Activated CD4-positive, alpha-beta memory T cell treated with anti-CD3 and anti-CD28 coated beads, Interleukin-2, amount 10 ng/mL, durations not matched to agents 7 days and 5 days (primary cell): ENCODE measurements around the gene FARSB. TPM values are rescaled to one million over a fixed set of nuclear protein-coding genes. Genes with fewer than 3 reads are reported as not detected.

ENCODE experiments used
- CTCF ChIA-PET: fragments of 350-600 bp; sonication (Branson Sonifier 250); formaldehyde crosslinking; loops from one replicate; lab custom pipeline; 2021; ENCODE audit warnings: antibody characterized with exemption, inconsistent platforms; lab: Charles Lee
- POLR2A ChIA-PET: fragments of 350-600 bp; sonication (Branson Sonifier 250); formaldehyde crosslinking; loops from one replicate; lab custom pipeline; 2021; ENCODE audit warnings: antibody characterized with exemption; lab: Charles Lee
- DNase-seq: peaks from one replicate; pipeline ENCODE4 v3.0.0-alpha.2; 2020
- H3K27ac Mint-ChIP-seq: one replicate; pipeline ENCODE4 v1.8.0; 2021; ENCODE audit warnings: mild to moderate bottlenecking, mixed read lengths
- H3K27me3 Mint-ChIP-seq: one replicate; pipeline ENCODE4 v1.8.0; 2021; ENCODE audit warnings: mixed read lengths
- H3K36me3 Mint-ChIP-seq: one replicate; pipeline ENCODE4 v1.8.0; 2021; ENCODE audit warnings: low read depth, mixed read lengths
- H3K4me1 Mint-ChIP-seq: one replicate; pipeline ENCODE4 v1.8.0; 2021; ENCODE audit warnings: mixed read lengths
- H3K4me3 Mint-ChIP-seq: one replicate; pipeline ENCODE4 v1.8.0; 2021; ENCODE audit warnings: mild to moderate bottlenecking, mixed read lengths
- H3K9me3 Mint-ChIP-seq: one replicate; pipeline ENCODE4 v1.8.0; 2021; ENCODE audit warnings: mixed read lengths
- total RNA-seq, 2 experiments: library from RNA; stranded (reverse); gene quantifications; one replicate each; pipeline ENCODE4 v1.2.3, GENCODE V29; 2021

Gene FARSB
- total RNA-seq, 2 experiments from 2014 or later, result 20.8 to 21.5 TPM

DNA sequence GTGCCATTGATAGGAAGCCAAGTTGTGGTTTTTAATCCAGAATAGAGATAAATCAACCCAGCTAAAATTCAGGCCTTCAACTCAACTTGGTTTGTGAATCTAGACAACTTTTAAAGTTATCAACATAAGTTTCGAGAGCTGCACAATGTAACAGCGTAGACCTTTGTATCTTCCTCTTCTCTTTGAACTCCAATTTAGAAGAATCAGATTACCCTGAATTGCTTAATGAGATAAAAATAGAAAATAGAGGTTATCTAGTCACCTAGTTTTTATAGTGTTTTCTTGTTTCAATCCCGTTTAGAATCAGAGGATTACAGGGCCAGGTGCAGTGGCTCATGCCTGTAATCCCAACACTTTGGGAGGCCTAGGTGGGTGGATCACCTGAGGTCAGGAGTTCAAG is 27.9 kb upstream of the FARSB start:
- ChIA-PET POLR2A (no interaction called here), CTCF (no interaction called here)
- no peak for DNase-seq
- Mint-ChIP-seq H3K4me1 (peaks cover 4% of the 10 kb centered on the region), H3K9me3 (no peaks in the 10 kb centered on the region), H3K27me3 (peaks cover 32% of the 10 kb centered on the region), H3K36me3 (no peaks in the 10 kb centered on the region), H3K4me3 (no peak overlapping the region), H3K27ac (no peak overlapping the region)

- ChIA-PET POLR2A (no interaction called here), CTCF (interaction anchor here (0.6 to 2.1 kb wide), 3 partner anchors 12 to 16 kb away, joined by 4 to 8 read pairs (median 4); no protein-coding TSS in a partner anchor)
- no peak overlapping the region for H3K27ac Mint-ChIP-seq
- no peaks in the 10 kb centered on the region for H3K4me1 Mint-ChIP-seq
- DNase-seq, result no peak
- no peaks in the 10 kb centered on the region for H3K36me3 Mint-ChIP-seq
- H3K4me3 Mint-ChIP-seq, result no peak overlapping the region
- H3K27me3 Mint-ChIP-seq, result peaks cover 52% of the 10 kb centered on the region
- H3K9me3 Mint-ChIP-seq, result no peaks in the 10 kb centered on the region
Observed at GRCh38 chr2:222677981-222678380, 22.1 kb upstream of the FARSB start.

DNA sequence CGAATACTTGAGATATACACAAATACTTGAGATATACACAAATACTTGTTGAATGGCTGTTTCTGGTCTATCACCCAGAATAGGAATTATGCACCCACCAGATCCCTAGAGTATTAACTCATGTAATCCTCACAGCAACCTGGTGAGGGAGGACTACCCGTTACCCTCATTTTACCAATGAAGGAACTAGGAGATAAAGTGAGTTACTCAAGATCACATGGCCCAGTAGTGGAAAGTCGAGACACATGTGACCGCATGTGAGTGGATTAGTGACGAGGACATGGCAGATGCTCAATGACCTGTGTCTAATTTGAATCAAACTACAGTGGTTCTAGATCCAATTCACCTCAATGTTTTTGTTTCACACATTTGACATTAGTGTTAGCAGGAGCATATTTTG is 18.0 kb upstream of the FARSB start:
- Mint-ChIP-seq H3K27ac (no peak overlapping the region), H3K4me3 (no peak overlapping the region), H3K27me3 (peaks cover 68% of the 10 kb centered on the region), H3K9me3 (no peaks in the 10 kb centered on the region), H3K4me1 (peaks cover 8% of the 10 kb centered on the region), H3K36me3 (no peaks in the 10 kb centered on the region)
- ChIA-PET CTCF (interaction anchor here (1.8 kb wide), 1 partner anchor 17 kb away, joined by 4 read pairs; no protein-coding TSS in a partner anchor), POLR2A (no interaction called here)
- DNase-seq, result no peak

DNA sequence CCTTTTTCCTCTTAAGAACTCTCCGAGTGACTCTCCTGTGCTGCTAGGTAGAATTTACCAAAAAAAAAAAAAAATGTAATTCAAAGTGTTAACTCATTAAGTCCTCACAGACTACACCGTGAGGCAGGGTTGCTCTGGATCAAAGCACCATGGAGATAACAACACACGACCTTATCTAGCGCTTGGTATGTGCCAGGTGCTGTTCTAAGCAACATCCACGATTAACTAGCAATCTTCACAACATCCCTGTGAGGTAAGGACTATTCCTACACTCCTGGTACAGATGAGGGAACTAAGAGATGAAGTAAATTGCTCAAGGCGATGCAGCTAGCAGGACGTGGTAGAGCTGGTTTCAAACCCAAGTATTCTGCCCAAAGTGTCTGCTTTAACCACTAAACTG is 17.4 kb upstream of the FARSB start:
- peaks cover 70% of the 10 kb centered on the region for H3K27me3 Mint-ChIP-seq
- no peaks in the 10 kb centered on the region for H3K36me3 Mint-ChIP-seq
- H3K27ac Mint-ChIP-seq, result no peak overlapping the region
- peaks cover 8% of the 10 kb centered on the region for H3K4me1 Mint-ChIP-seq
- ChIA-PET POLR2A (no interaction called here), CTCF (interaction anchor here (1.8 kb wide), 1 partner anchor 17 kb away, joined by 4 read pairs; no protein-coding TSS in a partner anchor)
- H3K4me3 Mint-ChIP-seq, result no peak overlapping the region
- DNase-seq, result no peak
- H3K9me3 Mint-ChIP-seq, result no peaks in the 10 kb centered on the region

- CTCF ChIA-PET, result no interaction called here
Observed at GRCh38 chr2:222672068-222672401, 16.1 kb upstream of the FARSB start.

GRCh38 chr2:222671259-222672067 is 15.6 kb upstream of the FARSB start, which contains the start of gene MOGAT1:
TSS of gene MOGAT1 (plus strand) at chr2:222671658. CDS start at chr2:222671786, 128 bp downstream.
- ChIA-PET POLR2A (interaction anchor here (0.9 to 1.3 kb wide), 2 partner anchors 15 to 16 kb away, joined by 3 to 4 read pairs; partner anchors contain the start of gene FARSB), CTCF (interaction anchor here (1.7 kb wide), 1 partner anchor 19 kb away, joined by 5 read pairs; no protein-coding TSS in a partner anchor)
- H3K9me3 Mint-ChIP-seq, result no peaks in the 10 kb centered on the region
- no peak within 1 kb of the TSS for H3K27ac Mint-ChIP-seq
- peaks cover 67% of the 10 kb centered on the region for H3K27me3 Mint-ChIP-seq
- peak within 1 kb of the TSS; percentile 31 for H3K4me3 Mint-ChIP-seq
- H3K36me3 Mint-ChIP-seq, result no peaks in the 10 kb centered on the region
- no peak for DNase-seq
- H3K4me1 Mint-ChIP-seq, result peaks cover 8% of the 10 kb centered on the region

More at GRCh38 chr2:222672068-222672401, 16.1 kb upstream of the FARSB start:
- H3K36me3 Mint-ChIP-seq, result no peaks in the 10 kb centered on the region
- DNase-seq, result no peak
- peak overlapping the region; percentile 31 for H3K4me3 Mint-ChIP-seq
- no peaks in the 10 kb centered on the region for H3K9me3 Mint-ChIP-seq
- POLR2A ChIA-PET, result no interaction called here
- peaks cover 68% of the 10 kb centered on the region for H3K27me3 Mint-ChIP-seq
- H3K4me1 Mint-ChIP-seq, result peaks cover 8% of the 10 kb centered on the region
- H3K27ac Mint-ChIP-seq, result no peak overlapping the region

GRCh38 chr2:222670191-222671038 is 14.5 kb upstream of the FARSB start:
- peaks cover 8% of the 10 kb centered on the region for H3K4me1 Mint-ChIP-seq
- ChIA-PET CTCF (interaction anchor here (1.7 kb wide), 1 partner anchor 20 kb away, joined by 5 read pairs; no protein-coding TSS in a partner anchor), POLR2A (interaction anchor here (0.9 to 1.3 kb wide), 3 partner anchors 9 to 15 kb away, joined by 3 to 4 read pairs (median 3); partner anchors contain the start of gene FARSB)
- no peak overlapping the region for H3K27ac Mint-ChIP-seq
- no peaks in the 10 kb centered on the region for H3K36me3 Mint-ChIP-seq
- H3K27me3 Mint-ChIP-seq, result peaks cover 71% of the 10 kb centered on the region
- no peak for DNase-seq
- H3K9me3 Mint-ChIP-seq, result no peaks in the 10 kb centered on the region
- no peak overlapping the region for H3K4me3 Mint-ChIP-seq

- DNase-seq, result no peak
- Mint-ChIP-seq H3K27ac (no peak overlapping the region), H3K27me3 (peaks cover 68% of the 10 kb centered on the region), H3K36me3 (no peaks in the 10 kb centered on the region), H3K9me3 (no peaks in the 10 kb centered on the region), H3K4me3 (no peak overlapping the region), H3K4me1 (peaks cover 8% of the 10 kb centered on the region)
- ChIA-PET CTCF (interaction anchor here (1.7 kb wide), 1 partner anchor 15 kb away, joined by 6 read pairs; no protein-coding TSS in a partner anchor), POLR2A (interaction anchor here (1.1 kb wide), 1 partner anchor 11 kb away, joined by 4 read pairs; no protein-coding TSS in a partner anchor)
Observed at GRCh38 chr2:222669353-222669752, 13.5 kb upstream of the FARSB start.

- no peak overlapping the region for H3K4me3 Mint-ChIP-seq
- no peaks in the 10 kb centered on the region for H3K36me3 Mint-ChIP-seq
- ChIA-PET CTCF (interaction anchor here (1.7 kb wide), 1 partner anchor 14 kb away, joined by 6 read pairs; no protein-coding TSS in a partner anchor), POLR2A (interaction anchor here (1.1 kb wide), 1 partner anchor 10 kb away, joined by 4 read pairs; no protein-coding TSS in a partner anchor)
- DNase-seq, result no peak
- H3K27me3 Mint-ChIP-seq, result peaks cover 63% of the 10 kb centered on the region
- peaks cover 8% of the 10 kb centered on the region for H3K4me1 Mint-ChIP-seq
- H3K27ac Mint-ChIP-seq, result no peak overlapping the region
- H3K9me3 Mint-ChIP-seq, result no peaks in the 10 kb centered on the region
Observed at GRCh38 chr2:222668494-222669154, 12.7 kb upstream of the FARSB start.

DNA sequence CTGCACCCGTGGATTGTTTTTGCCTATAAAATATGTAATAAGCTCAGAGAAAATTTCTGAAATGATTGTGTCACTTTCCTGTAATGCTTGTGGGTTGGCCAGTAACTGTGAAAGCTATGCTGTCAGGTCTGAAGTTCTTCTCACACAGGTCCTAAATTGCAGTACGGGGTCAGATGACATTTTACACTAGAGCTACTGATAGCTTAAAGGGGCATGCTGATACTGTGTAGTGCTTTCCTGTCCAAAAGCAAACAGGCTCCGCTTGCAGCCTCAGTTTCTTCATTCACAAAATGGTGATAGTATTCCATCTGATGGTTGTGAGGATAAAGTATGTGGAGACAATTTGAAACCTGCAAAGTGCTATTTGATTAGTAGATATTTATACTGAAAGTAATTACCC is 7.6 kb upstream of the FARSB start:
- Mint-ChIP-seq H3K4me1 (no peaks in the 10 kb centered on the region), H3K27ac (no peak overlapping the region), H3K36me3 (no peaks in the 10 kb centered on the region), H3K9me3 (no peaks in the 10 kb centered on the region), H3K4me3 (no peak overlapping the region), H3K27me3 (peaks cover 19% of the 10 kb centered on the region)
- CTCF ChIA-PET, result interaction anchor here (0.9 to 1.0 kb wide), 2 partner anchors 9 to 14 kb away, joined by 3 to 4 read pairs; no protein-coding TSS in a partner anchor
- DNase-seq, result no peak
- POLR2A ChIA-PET, result interaction anchor here (0.7 to 1.8 kb wide), 2 partner anchors 9 to 11 kb away, joined by 3 to 4 read pairs; no protein-coding TSS in a partner anchor

DNA sequence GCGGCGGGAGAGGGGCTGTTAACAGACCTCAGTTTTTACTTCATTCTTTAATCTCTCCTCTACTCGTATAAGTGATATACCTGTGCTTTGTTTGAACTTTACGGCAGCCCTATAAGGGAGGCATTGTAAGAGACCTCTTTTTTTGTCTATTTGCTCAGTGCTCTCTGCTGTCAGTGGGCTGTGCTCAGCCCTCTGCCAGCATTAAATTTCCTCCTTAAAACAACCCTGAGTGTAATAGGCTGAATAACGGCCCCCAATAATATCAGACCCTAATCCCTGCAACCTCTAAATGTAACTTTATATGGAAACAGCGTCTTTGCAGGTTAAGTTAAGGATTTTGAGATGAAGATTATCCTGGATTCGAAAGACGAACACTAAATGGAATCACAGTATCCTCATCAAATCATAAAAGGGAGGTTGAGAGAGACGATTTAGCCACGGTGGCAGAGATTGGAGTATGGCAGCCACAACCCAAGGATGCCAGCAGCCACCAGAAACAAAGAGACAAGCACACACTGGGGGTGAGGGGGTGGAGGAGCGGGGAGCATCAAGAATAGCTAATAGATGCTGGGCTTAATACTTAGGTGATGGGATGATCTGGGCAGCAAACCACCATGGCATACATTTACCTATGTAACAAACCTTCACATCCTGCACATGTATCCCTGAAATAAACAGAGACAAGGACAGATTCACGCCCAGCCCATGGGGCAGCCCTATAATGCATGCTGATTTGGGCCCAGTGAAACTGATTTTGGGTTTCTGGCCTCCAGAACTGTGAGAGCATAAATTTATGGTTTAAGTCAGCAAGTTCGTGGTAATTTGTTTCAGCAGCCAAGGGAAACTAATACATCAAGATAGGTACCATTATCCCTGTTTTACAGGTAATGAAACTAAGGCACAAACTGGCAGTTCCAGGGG is 894 bp upstream of the FARSB start:
- no peak for DNase-seq
- no peaks in the 10 kb centered on the region for H3K9me3 Mint-ChIP-seq
- peaks cover 40% of the 10 kb centered on the region for H3K4me1 Mint-ChIP-seq
- no peaks in the 10 kb centered on the region for H3K27me3 Mint-ChIP-seq
- H3K27ac Mint-ChIP-seq, result peak overlapping the region; percentile 85
- ChIA-PET POLR2A (interaction anchor here (0.6 to 2.4 kb wide), 8 partner anchors 10 to 205 kb away, joined by 3 to 13 read pairs (median 3); partner anchors contain the start of genes ACSL3 and MOGAT1), CTCF (interaction anchor here (2.7 kb wide), 1 partner anchor 34 kb away, joined by 12 read pairs; no protein-coding TSS in a partner anchor)
- peaks cover 14% of the 10 kb centered on the region for H3K36me3 Mint-ChIP-seq
- peak overlapping the region; percentile 95 for H3K4me3 Mint-ChIP-seq
